ENCODE measurements around the gene C11orf68.
"Not testable (repeated sequence)": the region's sequence is repeated elsewhere in the genome, so short reads cannot be mapped to it uniquely, and the experiment has no call there.

GRCh38 chr11:65950711-65951110 lies 31.8 kb upstream of the C11orf68 start:
- not testable (repeated sequence) for TF ChIP-seq POLR2A, POLR2AphosphoS5 (IDR thresholded peaks at IDR 0.05; ENCODE audit: low read depth, low read length)

Measured in GM12892 (cell line).